Measurements from ENCODE around the gene KCNJ5. TPM values are rescaled to one million over a fixed set of nuclear protein-coding genes. Genes with fewer than 3 reads are reported as not detected.
A peak's percentile ranks its signal among the peaks of the same experiment; 100 is the strongest.

Gene KCNJ5
- total and polyA plus RNA-seq, 2 experiments from 2014 or later: not detected

DNA sequence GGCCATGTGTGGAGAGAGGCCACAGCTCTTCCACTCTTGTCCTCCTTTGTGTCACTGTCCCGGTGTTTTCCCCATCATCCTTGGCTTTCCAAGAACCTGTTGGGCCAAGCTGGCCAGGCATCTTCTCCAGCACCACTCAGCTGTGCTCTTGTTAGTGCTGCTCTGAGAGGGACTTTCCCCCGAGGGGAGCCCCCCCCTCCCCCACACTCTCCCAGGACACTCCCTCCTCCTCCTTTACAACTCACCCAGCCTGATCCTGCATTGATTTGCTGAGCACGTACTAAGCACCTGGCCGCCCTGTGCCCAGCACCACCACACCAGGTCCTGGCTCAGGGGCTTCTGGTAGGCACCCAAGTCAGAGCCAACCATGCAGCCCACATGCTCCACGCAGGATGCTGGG lies 38.3 kb downstream of the KCNJ5 start (continued):
- TF ChIP-seq REST (IDR thresholded peaks at IDR 0.05; ENCODE audit: unreplicated experiment) (no peak), ZNF331 (CRISPR knock-in tag; IDR thresholded peaks at IDR 0.05; ENCODE audit: low read depth) (no peak), EZH2 (IDR thresholded peaks at IDR 0.05; ENCODE audit: low read depth, unreplicated experiment) (no peak), EZH2phosphoT487 (IDR thresholded peaks at IDR 0.05; ENCODE audit: unreplicated experiment) (no peak), ZNF114 (CRISPR knock-in tag; IDR thresholded peaks at IDR 0.05) (no peak)

DNA sequence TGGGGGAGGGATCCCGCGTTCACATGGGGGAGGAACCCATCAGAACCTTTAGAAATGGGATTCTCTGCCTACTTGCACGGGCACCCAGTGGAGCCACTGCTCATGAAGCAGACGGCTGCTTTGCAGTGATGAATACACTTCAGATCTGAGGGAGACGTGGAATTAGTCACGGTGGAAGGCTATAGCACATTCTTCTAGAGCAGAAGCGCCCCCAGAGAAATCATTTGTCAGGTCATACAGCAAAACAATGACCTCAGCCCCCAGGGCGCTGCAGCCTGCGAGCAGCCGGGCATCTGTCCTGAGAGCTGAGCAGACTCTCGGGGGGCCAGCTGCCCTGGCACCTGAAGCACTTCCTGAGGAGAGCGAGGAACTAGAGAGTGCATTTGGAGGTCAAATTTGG lies 38.8 kb downstream of the KCNJ5 start:
- peaks cover 37% of the 10 kb centered on the region for H3K4me1 ChIP-seq (ENCODE audit: insufficient read depth)
- no peak; the same call in 1 of the 3 replicates for ATAC-seq
- TF ChIP-seq ZNF462 (CRISPR knock-in tag; IDR thresholded peaks at IDR 0.05): no peak
- no peak for TF ChIP-seq EZH2phosphoT487 (IDR thresholded peaks at IDR 0.05; ENCODE audit: unreplicated experiment)
- TF ChIP-seq NANOG (IDR thresholded peaks at IDR 0.05; ENCODE audit: borderline replicate concordance): no peak
- no peak for TF ChIP-seq POLR2AphosphoS5 (IDR thresholded peaks at IDR 0.05; ENCODE audit: low read depth)
- TF ChIP-seq JUNB (IDR thresholded peaks at IDR 0.05; ENCODE audit: unreplicated experiment): no peak
- no peak for TF ChIP-seq EZH2 (IDR thresholded peaks at IDR 0.05; ENCODE audit: low read depth, unreplicated experiment)
- no peak for TF ChIP-seq REST (IDR thresholded peaks at IDR 0.05; ENCODE audit: unreplicated experiment)

More for the DNA sequence above, 38.8 kb downstream of the KCNJ5 start:
- H2AFZ ChIP-seq: peak overlapping the region; percentile 59; the same call in 1 of the 2 replicates
- Mint-ChIP-seq H3K36me3 (ENCODE audit: low read depth) (no peaks in the 10 kb centered on the region), H3K9me3 (no peaks in the 10 kb centered on the region; the same call in 2 of the 3 replicates), H3K4me1 (peaks cover 46% of the 10 kb centered on the region), H3K27me3 (ENCODE audit: insufficient read depth, low read depth, poor library complexity) (peaks cover 49% of the 10 kb centered on the region), H3K27ac (no peak overlapping the region), H3K4me3 (no peak overlapping the region)
- H3K27me3 ChIP-seq (ENCODE audit: insufficient read depth): peaks cover 45% of the 10 kb centered on the region; the same call in 1 of the 2 replicates
- no peaks in the 10 kb centered on the region for H3F3A ChIP-seq (replicated peaks; ENCODE audit: low read depth)
- H3K27ac ChIP-seq (ENCODE audit: low read depth): no peak overlapping the region
- H3K4me3 ChIP-seq: no peak overlapping the region
- DNase-seq (ENCODE audit: low spot score): no peak
- H3K4me2 ChIP-seq: peak overlapping the region; percentile 55; the same call in 1 of the 2 replicates
- H3K9me2 ChIP-seq (ENCODE audit: insufficient read depth): no peaks in the 10 kb centered on the region
- H3K36me3 ChIP-seq (ENCODE audit: insufficient read depth): no peaks in the 10 kb centered on the region
- H3K79me2 ChIP-seq (replicated peaks; ENCODE audit: insufficient read depth): no peaks in the 10 kb centered on the region
- no peaks in the 10 kb centered on the region for H4K20me1 ChIP-seq (replicated peaks; ENCODE audit: insufficient read depth)

Measured in GM23338 (cell line).